ENCODE measurements around the gene SERPINA1.

Gene SERPINA1

GRCh38 chr14:94341656-94342333 is 46.6 kb downstream of the SERPINA1 start:
- H3K4me3 Mint-ChIP-seq = no peak overlapping the region

GRCh38 chr14:94340533-94340932 is 47.9 kb downstream of the SERPINA1 start:
- no peak for TF ChIP-seq CTCF (IDR thresholded peaks at IDR 0.05)
- Mint-ChIP-seq H3K4me1 (no peaks in the 10 kb centered on the region), H3K27ac (no peak overlapping the region), H3K9me3 (peaks cover 9% of the 10 kb centered on the region), H3K36me3 (ENCODE audit: low read depth) (no peaks in the 10 kb centered on the region), H3K27me3 (ENCODE audit: low read depth, poor library complexity) (peaks cover 19% of the 10 kb centered on the region), H3K4me3 (no peak overlapping the region)
- DNase-seq = no peak

More at GRCh38 chr14:94341656-94342333, 46.6 kb downstream of the SERPINA1 start:
- DNase-seq = no peak
- no peak for TF ChIP-seq CTCF (IDR thresholded peaks at IDR 0.05)
- Mint-ChIP-seq H3K27ac (no peak overlapping the region), H3K9me3 (peaks cover 9% of the 10 kb centered on the region), H3K36me3 (ENCODE audit: low read depth) (no peaks in the 10 kb centered on the region), H3K4me1 (no peaks in the 10 kb centered on the region), H3K27me3 (ENCODE audit: low read depth, poor library complexity) (peaks cover 19% of the 10 kb centered on the region)

- DNase-seq = no peak
- Mint-ChIP-seq H3K27ac (no peak overlapping the region), H3K36me3 (ENCODE audit: low read depth) (no peaks in the 10 kb centered on the region), H3K9me3 (peaks cover 9% of the 10 kb centered on the region), H3K27me3 (ENCODE audit: low read depth, poor library complexity) (peaks cover 21% of the 10 kb centered on the region), H3K4me1 (no peaks in the 10 kb centered on the region), H3K4me3 (no peak overlapping the region)
- no peak for TF ChIP-seq CTCF (IDR thresholded peaks at IDR 0.05)
Measured at GRCh38 chr14:94338023-94338422, 50.4 kb downstream of the SERPINA1 start.

- Mint-ChIP-seq H3K27ac (no peak overlapping the region), H3K27me3 (ENCODE audit: low read depth, poor library complexity) (peaks cover 15% of the 10 kb centered on the region), H3K36me3 (ENCODE audit: low read depth) (no peaks in the 10 kb centered on the region), H3K4me3 (no peak overlapping the region), H3K4me1 (no peaks in the 10 kb centered on the region), H3K9me3 (peaks cover 9% of the 10 kb centered on the region)
- no peak for DNase-seq
- TF ChIP-seq CTCF (IDR thresholded peaks at IDR 0.05) = no peak
Measured at GRCh38 chr14:94337274-94337673, 51.1 kb downstream of the SERPINA1 start.

- H3K4me3 Mint-ChIP-seq = no peak overlapping the region
- no peak for TF ChIP-seq CTCF (IDR thresholded peaks at IDR 0.05)
- peaks cover 9% of the 10 kb centered on the region for H3K9me3 Mint-ChIP-seq
- peaks cover 16% of the 10 kb centered on the region for H3K27me3 Mint-ChIP-seq (ENCODE audit: low read depth, poor library complexity)
- no peak overlapping the region for H3K27ac Mint-ChIP-seq
- no peaks in the 10 kb centered on the region for H3K36me3 Mint-ChIP-seq (ENCODE audit: low read depth)
- no peaks in the 10 kb centered on the region for H3K4me1 Mint-ChIP-seq
- DNase-seq = no peak
Measured at GRCh38 chr14:94334872-94335271, 53.5 kb downstream of the SERPINA1 start.

- no peak for DNase-seq
- peaks cover 1% of the 10 kb centered on the region for H3K4me1 Mint-ChIP-seq
- no peak for TF ChIP-seq CTCF (IDR thresholded peaks at IDR 0.05)
- no peaks in the 10 kb centered on the region for H3K36me3 Mint-ChIP-seq (ENCODE audit: low read depth)
- H3K27ac Mint-ChIP-seq = no peak overlapping the region
- peaks cover 18% of the 10 kb centered on the region for H3K27me3 Mint-ChIP-seq (ENCODE audit: low read depth, poor library complexity)
- no peak overlapping the region for H3K4me3 Mint-ChIP-seq
- no peaks in the 10 kb centered on the region for H3K9me3 Mint-ChIP-seq
Measured at GRCh38 chr14:94332587-94332986, 55.8 kb downstream of the SERPINA1 start.

Measured in nephron progenitor cell (in vitro differentiated cells).